ENCODE results near the gene LYPD8.

Gene LYPD8

GRCh38 chr1:248696261-248696660, 59.3 kb downstream of the LYPD8 start:
- peak; percentile 1 for DNase-seq

GRCh38 chr1:248695451-248696132, 60.0 kb downstream of the LYPD8 start:
- DNase-seq = no peak

- no peak for DNase-seq
Measured at GRCh38 chr1:248691567-248692155, 63.9 kb downstream of the LYPD8 start.

Measured in NK-92 treated with Interleukin-12 subunit alpha and Interleukin-12 subunit beta, amount 100 ng/mL, for 24 hours (cell line).